ENCODE measurements around the gene E2F8.

GRCh38 chr11:19244084-19244483 lies 3.3 kb upstream of the E2F8 start:
- TF ChIP-seq CTCF (IDR thresholded peaks at IDR 0.05; ENCODE audit: low read depth, low read length) (no peak), EZH2phosphoT487 (IDR thresholded peaks at IDR 0.05; ENCODE audit: low read depth) (no peak)

Measured in OCI-LY3 (cell line).